Erythroblast (primary cell): ENCODE data around the gene OR52H1.

ENCODE experiments used
- GATA1 ChIP-seq: IDR thresholded peaks from 2 replicates; pipeline ENCODE4 v1.6.1; 2011; ENCODE audit warnings: low read depth, mild to moderate bottlenecking, control low read depth, low read length, moderate library complexity
- POLR2A ChIP-seq: IDR thresholded peaks from 2 replicates; pipeline ENCODE4 v1.6.1; 2011; ENCODE audit warnings: mild to moderate bottlenecking, low read length

- no peak for TF ChIP-seq POLR2A
- no peak for TF ChIP-seq GATA1
These were observed 5.0 kb upstream of the OR52H1 start for GRCh38 chr11:5553343-5553742.
